NCI-H2029 (cell line): Measurements from ENCODE around the gene PTPRO.
"Not testable (repeated sequence)": the region's sequence is repeated elsewhere in the genome, so short reads cannot be mapped to it uniquely, and the experiment has no call there.

Experiments
- DNase-seq: peaks from one replicate; lab custom pipeline; 2025; lab: John Stamatoyannopoulos, UW

Gene PTPRO

GRCh38 chr12:15603474-15604085 is 281.3 kb downstream of the PTPRO start:
- DNase-seq = peak; percentile 5

GRCh38 chr12:15605881-15606590 is 283.7 kb downstream of the PTPRO start:
- DNase-seq = no peak

- DNase-seq = no peak
Measured at GRCh38 chr12:15608406-15608805, 286.1 kb downstream of the PTPRO start.

GRCh38 chr12:15608941-15609340 is 286.6 kb downstream of the PTPRO start:
- DNase-seq = no peak

GRCh38 chr12:15613981-15614380 is 291.7 kb downstream of the PTPRO start:
- DNase-seq = no peak

- DNase-seq = not testable (repeated sequence)
Measured at GRCh38 chr12:15616495-15616894, 294.2 kb downstream of the PTPRO start.

- DNase-seq = no peak
Measured at GRCh38 chr12:15620741-15621539, 298.6 kb downstream of the PTPRO start.

GRCh38 chr12:15625075-15625474 is 302.8 kb downstream of the PTPRO start:
- DNase-seq = no peak

- DNase-seq = no peak
Measured at GRCh38 chr12:15627995-15628945, 306.0 kb downstream of the PTPRO start.

GRCh38 chr12:15629108-15629507 is 306.8 kb downstream of the PTPRO start:
- no peak for DNase-seq

- DNase-seq = no peak
Measured at GRCh38 chr12:15629761-15630160, 307.5 kb downstream of the PTPRO start.

GRCh38 chr12:15631007-15631715 is 308.9 kb downstream of the PTPRO start:
- DNase-seq = no peak

GRCh38 chr12:15632708-15633107 is 310.4 kb downstream of the PTPRO start:
- DNase-seq = no peak

GRCh38 chr12:15633201-15633600 is 310.9 kb downstream of the PTPRO start:
- DNase-seq = no peak

- DNase-seq = no peak
Measured at GRCh38 chr12:15634010-15634683, 311.8 kb downstream of the PTPRO start.

GRCh38 chr12:15636060-15636890 is 314.0 kb downstream of the PTPRO start:
- DNase-seq = no peak

- no peak for DNase-seq
Measured at GRCh38 chr12:15638231-15638630, 315.9 kb downstream of the PTPRO start.

GRCh38 chr12:15644700-15645099 is 322.4 kb downstream of the PTPRO start:
- DNase-seq = no peak

- DNase-seq = no peak
Measured at GRCh38 chr12:15646581-15646980, 324.3 kb downstream of the PTPRO start.
